HepG2 (cell line): ENCODE results near the gene PIGO. TPM values are rescaled to one million over a fixed set of nuclear protein-coding genes. Genes with fewer than 3 reads are reported as not detected.
A peak's percentile ranks its signal among the peaks of the same experiment; 100 is the strongest.

Source experiments
- BCLAF1 ChIP-seq: fragments of 450-650 bp; IDR thresholded peaks from 2 replicates; pipeline ENCODE4 v1.6.1; 2017; ENCODE audit warnings: mild to moderate bottlenecking
- FOXP1 ChIP-seq, 2 experiments: fragments of 450-650 bp in 1 of 2; IDR thresholded peaks; 2 replicates each; pipeline ENCODE4 v1.6.1; 2017 to 2018; ENCODE audit warnings: antibody characterized with exemption in 1 of 2
- GZF1 ChIP-seq: sonication (generic); formaldehyde crosslinking; IDR thresholded peaks from 2 replicates; pipeline ENCODE4 v1.5.1; 2020; ENCODE audit warnings: mild to moderate bottlenecking, missing genetic modification reagents
- KDM2A ChIP-seq: sonication (generic); formaldehyde crosslinking; IDR thresholded peaks from 2 replicates; pipeline ENCODE4 v1.4.0; 2020; ENCODE audit warnings: low read depth, missing genetic modification reagents, borderline replicate concordance
- KDM6A ChIP-seq: IDR thresholded peaks from 2 replicates; pipeline ENCODE4 v1.6.1; 2016; ENCODE audit warnings: low read depth
- NONO ChIP-seq, 2 experiments: fragments of 450-650 bp in 1 of 2; sonication (generic) in 1 of 2; formaldehyde crosslinking in 1 of 2; IDR thresholded peaks in 1 of 2; conservative IDR thresholded peaks in 1 of 2; 2 replicates each; pipeline versions ENCODE4 v1.6.1 to v1.8.0; 2017 to 2022; ENCODE audit warnings: mild to moderate bottlenecking in 1 of 2, missing genetic modification reagents in 1 of 2, moderate library complexity in 1 of 2
- PHF20 ChIP-seq: sonication (generic); formaldehyde crosslinking; IDR thresholded peaks from 2 replicates; pipeline ENCODE4 v1.5.0; 2020; ENCODE audit warnings: mild to moderate bottlenecking, missing genetic modification reagents
- RFX1 ChIP-seq: fragments of 450-650 bp; IDR thresholded peaks from 2 replicates; pipeline ENCODE4 v1.6.1; 2017
- SIN3A ChIP-seq: IDR thresholded peaks from 2 replicates; pipeline ENCODE4 v1.6.1; 2011; ENCODE audit warnings: low read depth, mild to moderate bottlenecking, control low read depth, low read length, borderline replicate concordance
- SRY ChIP-seq: sonication (generic); formaldehyde crosslinking; IDR thresholded peaks from 2 replicates; pipeline ENCODE4 v1.8.0; 2022; ENCODE audit warnings: mild to moderate bottlenecking, missing genetic modification reagents
- XRCC5 ChIP-seq: fragments of 200-400 bp; formaldehyde crosslinking; optimal IDR thresholded peaks from 2 replicates; pipeline ENCODE3; 2017; ENCODE audit warnings: mild to moderate bottlenecking, low read length
- ZMYM2 ChIP-seq: sonication (generic); formaldehyde crosslinking; IDR thresholded peaks from 2 replicates; pipeline ENCODE4 v1.8.0; 2022; ENCODE audit warnings: mild to moderate bottlenecking, missing genetic modification reagents
- ZNF124 ChIP-seq: sonication (generic); formaldehyde crosslinking; IDR thresholded peaks from 2 replicates; pipeline ENCODE4 v1.4.0; 2020; ENCODE audit warnings: missing genetic modification reagents
- ZNF253 ChIP-seq: sonication (generic); formaldehyde crosslinking; IDR thresholded peaks from 2 replicates; pipeline ENCODE4 v1.8.0; 2022; ENCODE audit warnings: mild to moderate bottlenecking, missing genetic modification reagents, borderline replicate concordance
- ZNF331 ChIP-seq: sonication (generic); formaldehyde crosslinking; IDR thresholded peaks from 2 replicates; pipeline ENCODE4 v1.4.0; 2020; ENCODE audit warnings: missing genetic modification reagents
- ZNF644 ChIP-seq: IDR thresholded peaks from 2 replicates; pipeline ENCODE4 v1.6.1; 2016; ENCODE audit warnings: low read depth
- ZNF7 ChIP-seq: IDR thresholded peaks from 2 replicates; pipeline ENCODE4 v1.6.1; 2016; ENCODE audit warnings: missing biosample characterization, missing genetic modification reagents
- ZSCAN29 ChIP-seq: sonication (generic); formaldehyde crosslinking; conservative IDR thresholded peaks from 2 replicates; pipeline ENCODE4 v1.4.0; 2020; ENCODE audit warnings: mild to moderate bottlenecking, missing genetic modification reagents
- polyA plus RNA-seq, 8 experiments: library from polyadenylated mRNA; depleted of rRNA in 3 of 8; stranded (reverse) in 7 of 8; unstranded in 1 of 8; fragments of >200 nt; fragmentation: Illumina TruSeq in 4 of 8; extraction: Trizol in 4 of 8; gene quantifications; 2 replicates each; pipeline versions ENCODE4 v1.2.1 to v1.2.3, GENCODE V29; 2011 to 2016; ENCODE audit warnings: low read depth in 4 of 8, missing spikeins in 1 of 8, mixed read lengths in 1 of 8; ENCODE audit not compliant: insufficient read depth in 1 of 8
- total RNA-seq, 5 experiments: library from RNA; depleted of rRNA; stranded (reverse); fragments of >200 nt; fragmentation: Illumina TruSeq; extraction: Trizol; gene quantifications; 2 replicates each; pipeline ENCODE4 v1.2.3, GENCODE V29; 2016; ENCODE audit warnings: low read depth in 1 of 5
- TF ChIP-seq, protein P1 (sequence below): IDR thresholded peaks from 2 replicates; pipeline ENCODE4 v1.6.1; 2012; ENCODE audit warnings: low read length, improper control_type of control experiment
- TF ChIP-seq, protein P2 (sequence below): sonication (generic); formaldehyde crosslinking; IDR thresholded peaks from 2 replicates; pipeline ENCODE4 v1.4.0; 2020; ENCODE audit warnings: low read depth, mild to moderate bottlenecking, missing genetic modification reagents
- TF ChIP-seq, protein P3 (sequence below): sonication (generic); formaldehyde crosslinking; IDR thresholded peaks from 2 replicates; pipeline ENCODE4 v1.4.0; 2020; ENCODE audit warnings: missing genetic modification reagents

The PIGO gene
- total and polyA plus RNA-seq, 2 of the 13 experiments (the other 11 are each of a cell fraction or from before 2014, with no cell fraction given), result 20.5 to 26.2 TPM

DNA sequence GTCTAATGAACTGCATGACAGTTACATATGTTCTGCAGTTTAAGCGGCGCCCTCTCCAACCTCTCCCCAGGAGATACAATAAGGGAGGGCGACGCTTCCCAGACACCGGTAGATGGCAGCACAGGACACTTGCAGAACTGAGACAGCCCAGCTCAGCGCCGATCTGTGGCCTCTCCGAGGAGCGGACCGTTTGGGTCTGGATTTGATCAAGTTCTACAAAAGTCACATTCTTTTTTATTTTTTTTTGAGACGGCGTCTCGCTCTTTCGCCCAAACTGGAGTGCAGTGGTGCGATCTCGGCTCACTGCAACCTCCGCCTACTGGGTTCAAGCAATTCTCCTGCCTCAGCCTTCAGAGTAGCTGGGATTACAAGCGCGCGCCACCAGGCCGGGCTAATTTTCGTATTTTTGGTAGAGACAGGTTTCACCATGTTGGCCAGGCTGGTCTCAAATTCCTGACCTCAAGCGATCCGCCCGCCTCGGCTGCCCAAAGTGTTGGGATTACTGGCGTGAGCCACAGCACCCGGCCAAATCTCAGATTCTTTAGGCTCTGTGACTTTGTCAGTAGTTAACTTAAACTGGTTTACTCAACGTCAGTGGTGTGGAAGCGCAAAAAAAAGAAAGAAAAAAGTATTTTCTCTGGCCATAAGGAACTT lies 20.6 kb upstream of the PIGO start (continued):
- TF ChIP-seq, protein P1, sequence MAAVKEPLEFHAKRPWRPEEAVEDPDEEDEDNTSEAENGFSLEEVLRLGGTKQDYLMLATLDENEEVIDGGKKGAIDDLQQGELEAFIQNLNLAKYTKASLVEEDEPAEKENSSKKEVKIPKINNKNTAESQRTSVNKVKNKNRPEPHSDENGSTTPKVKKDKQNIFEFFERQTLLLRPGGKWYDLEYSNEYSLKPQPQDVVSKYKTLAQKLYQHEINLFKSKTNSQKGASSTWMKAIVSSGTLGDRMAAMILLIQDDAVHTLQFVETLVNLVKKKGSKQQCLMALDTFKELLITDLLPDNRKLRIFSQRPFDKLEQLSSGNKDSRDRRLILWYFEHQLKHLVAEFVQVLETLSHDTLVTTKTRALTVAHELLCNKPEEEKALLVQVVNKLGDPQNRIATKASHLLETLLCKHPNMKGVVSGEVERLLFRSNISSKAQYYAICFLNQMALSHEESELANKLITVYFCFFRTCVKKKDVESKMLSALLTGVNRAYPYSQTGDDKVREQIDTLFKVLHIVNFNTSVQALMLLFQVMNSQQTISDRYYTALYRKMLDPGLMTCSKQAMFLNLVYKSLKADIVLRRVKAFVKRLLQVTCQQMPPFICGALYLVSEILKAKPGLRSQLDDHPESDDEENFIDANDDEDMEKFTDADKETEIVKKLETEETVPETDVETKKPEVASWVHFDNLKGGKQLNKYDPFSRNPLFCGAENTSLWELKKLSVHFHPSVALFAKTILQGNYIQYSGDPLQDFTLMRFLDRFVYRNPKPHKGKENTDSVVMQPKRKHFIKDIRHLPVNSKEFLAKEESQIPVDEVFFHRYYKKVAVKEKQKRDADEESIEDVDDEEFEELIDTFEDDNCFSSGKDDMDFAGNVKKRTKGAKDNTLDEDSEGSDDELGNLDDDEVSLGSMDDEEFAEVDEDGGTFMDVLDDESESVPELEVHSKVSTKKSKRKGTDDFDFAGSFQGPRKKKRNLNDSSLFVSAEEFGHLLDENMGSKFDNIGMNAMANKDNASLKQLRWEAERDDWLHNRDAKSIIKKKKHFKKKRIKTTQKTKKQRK, result no peak
- TF ChIP-seq BCLAF1, result no peak
- TF ChIP-seq, protein P2, sequence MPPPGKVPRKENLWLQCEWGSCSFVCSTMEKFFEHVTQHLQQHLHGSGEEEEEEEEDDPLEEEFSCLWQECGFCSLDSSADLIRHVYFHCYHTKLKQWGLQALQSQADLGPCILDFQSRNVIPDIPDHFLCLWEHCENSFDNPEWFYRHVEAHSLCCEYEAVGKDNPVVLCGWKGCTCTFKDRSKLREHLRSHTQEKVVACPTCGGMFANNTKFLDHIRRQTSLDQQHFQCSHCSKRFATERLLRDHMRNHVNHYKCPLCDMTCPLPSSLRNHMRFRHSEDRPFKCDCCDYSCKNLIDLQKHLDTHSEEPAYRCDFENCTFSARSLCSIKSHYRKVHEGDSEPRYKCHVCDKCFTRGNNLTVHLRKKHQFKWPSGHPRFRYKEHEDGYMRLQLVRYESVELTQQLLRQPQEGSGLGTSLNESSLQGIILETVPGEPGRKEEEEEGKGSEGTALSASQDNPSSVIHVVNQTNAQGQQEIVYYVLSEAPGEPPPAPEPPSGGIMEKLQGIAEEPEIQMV (CRISPR knock-in tag), result 0 out of 2 replicates have a peak, but pooled peaks have one; percentile 79
- TF ChIP-seq GZF1 (CRISPR knock-in tag), result no peak
- TF ChIP-seq ZNF7, result no peak
- 0 out of 2 replicates have a peak, but pooled peaks have one; percentile 48 for TF ChIP-seq ZMYM2
- TF ChIP-seq KDM2A (CRISPR knock-in tag), result peak; percentile 82; the same call in 1 of the 2 replicates
- TF ChIP-seq ZNF124 (CRISPR knock-in tag), result peak; percentile 83; the same call in 1 of the 2 replicates
- TF ChIP-seq ZNF253, result no peak
- TF ChIP-seq ZNF331, result 0 out of 2 replicates have a peak, but pooled peaks have one; percentile 9
- no peak for TF ChIP-seq KDM6A
- no peak for TF ChIP-seq NONO (IDR thresholded peaks at IDR 0.05)
- TF ChIP-seq NONO (CRISPR knock-in tag; conservative IDR thresholded peaks at IDR 0.05), result no peak
- TF ChIP-seq, protein P3, sequence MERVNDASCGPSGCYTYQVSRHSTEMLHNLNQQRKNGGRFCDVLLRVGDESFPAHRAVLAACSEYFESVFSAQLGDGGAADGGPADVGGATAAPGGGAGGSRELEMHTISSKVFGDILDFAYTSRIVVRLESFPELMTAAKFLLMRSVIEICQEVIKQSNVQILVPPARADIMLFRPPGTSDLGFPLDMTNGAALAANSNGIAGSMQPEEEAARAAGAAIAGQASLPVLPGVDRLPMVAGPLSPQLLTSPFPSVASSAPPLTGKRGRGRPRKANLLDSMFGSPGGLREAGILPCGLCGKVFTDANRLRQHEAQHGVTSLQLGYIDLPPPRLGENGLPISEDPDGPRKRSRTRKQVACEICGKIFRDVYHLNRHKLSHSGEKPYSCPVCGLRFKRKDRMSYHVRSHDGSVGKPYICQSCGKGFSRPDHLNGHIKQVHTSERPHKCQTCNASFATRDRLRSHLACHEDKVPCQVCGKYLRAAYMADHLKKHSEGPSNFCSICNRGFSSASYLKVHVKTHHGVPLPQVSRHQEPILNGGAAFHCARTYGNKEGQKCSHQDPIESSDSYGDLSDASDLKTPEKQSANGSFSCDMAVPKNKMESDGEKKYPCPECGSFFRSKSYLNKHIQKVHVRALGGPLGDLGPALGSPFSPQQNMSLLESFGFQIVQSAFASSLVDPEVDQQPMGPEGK, result peak; percentile 38; the same call in 1 of the 2 replicates
- no peak for TF ChIP-seq RFX1
- TF ChIP-seq SRY (CRISPR knock-in tag), result 0 out of 2 replicates have a peak, but pooled peaks have one; percentile 2
- TF ChIP-seq ZNF644 (CRISPR knock-in tag), result no peak
- TF ChIP-seq PHF20 (CRISPR knock-in tag), result no peak; the same call in 1 of the 2 replicates
- TF ChIP-seq ZSCAN29, result peak; percentile 86; the same call in 1 of the 2 replicates
- TF ChIP-seq XRCC5, result peak; percentile 75
- TF ChIP-seq SIN3A, result peak; percentile 54; the same call in 1 of the 2 replicates
- TF ChIP-seq FOXP1 (IDR thresholded peaks at IDR 0.05), result no peak
- TF ChIP-seq FOXP1 (CRISPR knock-in tag; IDR thresholded peaks at IDR 0.05), result no peak
